Astrocyte (in vitro differentiated cells and primary cell): ENCODE data around the gene PNMT.

Experiments
- EZH2 ChIP-seq: IDR thresholded peaks from 2 replicates; pipeline ENCODE4 v1.6.1; 2012; ENCODE audit warnings: mild to moderate bottlenecking, low read length, inconsistent platforms; ENCODE audit not compliant: insufficient read depth
- TF ChIP-seq, protein P1 (sequence below): IDR thresholded peaks from 2 replicates; pipeline ENCODE4 v1.5.1; 2011; ENCODE audit warnings: low read depth, mild to moderate bottlenecking, inconsistent platforms, low read length, moderate library complexity; ENCODE audit not compliant: insufficient read depth

DNA sequence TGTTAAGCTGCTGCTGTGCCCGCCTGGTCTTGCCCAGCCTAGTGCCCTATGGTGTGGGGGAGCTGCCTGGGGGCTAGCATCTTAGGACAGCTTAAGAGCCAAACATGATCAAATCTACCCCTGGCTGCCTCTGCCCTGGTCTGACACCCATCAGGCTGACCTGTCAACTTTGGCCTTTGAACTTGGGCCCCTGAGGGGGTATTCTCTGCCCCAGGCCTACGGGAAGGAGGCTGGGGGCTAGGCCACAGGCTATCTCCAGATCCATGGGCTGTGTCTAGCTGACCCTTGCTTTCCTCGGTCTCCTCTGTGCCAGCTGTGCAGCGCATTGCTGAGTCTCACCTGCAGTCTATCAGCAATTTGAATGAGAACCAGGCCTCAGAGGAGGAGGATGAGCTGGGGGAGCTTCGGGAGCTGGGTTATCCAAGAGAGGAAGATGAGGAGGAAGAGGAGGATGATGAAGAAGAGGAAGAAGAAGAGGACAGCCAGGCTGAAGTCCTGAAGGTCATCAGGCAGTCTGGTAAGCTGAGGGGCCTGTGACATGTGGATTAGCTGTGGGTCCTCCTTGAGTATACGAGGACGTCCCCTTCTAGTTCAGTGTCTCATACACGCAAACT is 34.6 kb upstream of the PNMT start:
- TF ChIP-seq, protein P1, sequence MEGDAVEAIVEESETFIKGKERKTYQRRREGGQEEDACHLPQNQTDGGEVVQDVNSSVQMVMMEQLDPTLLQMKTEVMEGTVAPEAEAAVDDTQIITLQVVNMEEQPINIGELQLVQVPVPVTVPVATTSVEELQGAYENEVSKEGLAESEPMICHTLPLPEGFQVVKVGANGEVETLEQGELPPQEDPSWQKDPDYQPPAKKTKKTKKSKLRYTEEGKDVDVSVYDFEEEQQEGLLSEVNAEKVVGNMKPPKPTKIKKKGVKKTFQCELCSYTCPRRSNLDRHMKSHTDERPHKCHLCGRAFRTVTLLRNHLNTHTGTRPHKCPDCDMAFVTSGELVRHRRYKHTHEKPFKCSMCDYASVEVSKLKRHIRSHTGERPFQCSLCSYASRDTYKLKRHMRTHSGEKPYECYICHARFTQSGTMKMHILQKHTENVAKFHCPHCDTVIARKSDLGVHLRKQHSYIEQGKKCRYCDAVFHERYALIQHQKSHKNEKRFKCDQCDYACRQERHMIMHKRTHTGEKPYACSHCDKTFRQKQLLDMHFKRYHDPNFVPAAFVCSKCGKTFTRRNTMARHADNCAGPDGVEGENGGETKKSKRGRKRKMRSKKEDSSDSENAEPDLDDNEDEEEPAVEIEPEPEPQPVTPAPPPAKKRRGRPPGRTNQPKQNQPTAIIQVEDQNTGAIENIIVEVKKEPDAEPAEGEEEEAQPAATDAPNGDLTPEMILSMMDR = no peak
- no peak for TF ChIP-seq EZH2
